Sigmoid colon (tissue), 4 donors: ENCODE results near the gene BCAS1.

Experiments used
- CTCF ChIP-seq, 4 experiments: fragments of 450-650 bp in 3 of 4; fragments of 200-600 bp in 1 of 4; IDR thresholded peaks; one replicate each; pipeline ENCODE4 v1.5.1; 2016 to 2019; ENCODE audit warnings: antibody characterized with exemption in 4 of 4, mild to moderate bottlenecking in 3 of 4, moderate library complexity in 2 of 4
- POLR2AphosphoS5 ChIP-seq, 4 donors: sonication (generic); formaldehyde crosslinking; IDR thresholded peaks; one replicate each; pipeline ENCODE4 v1.6.1; 2017; ENCODE audit warnings: antibody characterized with exemption in 4 of 4

- TF ChIP-seq CTCF (IDR thresholded peaks at IDR 0.05) (no peak), POLR2AphosphoS5 (IDR thresholded peaks at IDR 0.05) (no peak)
Observed at GRCh38 chr20:54118220-54119001, 48.0 kb upstream of the BCAS1 start.
